NOMO-1 treated with dmso at 0.1 percent for 144 hours (cell line): ENCODE measurements around the gene RAD51B.
"Not testable (repeated sequence)": the region's sequence is repeated elsewhere in the genome, so short reads cannot be mapped to it uniquely, and the experiment has no call there.

Experiments used
- DNase-seq: peaks from one replicate; lab custom pipeline; 2025; ENCODE audit not compliant: unreplicated experiment; lab: John Stamatoyannopoulos, UW

RAD51B gene

GRCh38 chr14:67819563-67820421, at the start of gene RAD51B:
Gene RAD51B, plus strand, starts transcription at chr14:67819779.
- peak; percentile 63 for DNase-seq

- DNase-seq = no peak
These were observed 45.7 kb upstream of the RAD51B start for GRCh38 chr14:67773844-67774377.

GRCh38 chr14:67776653-67777322, 42.8 kb upstream of the RAD51B start:
- no peak for DNase-seq

- DNase-seq = peak; percentile 1
These were observed 40.8 kb upstream of the RAD51B start for GRCh38 chr14:67778792-67779191.

- DNase-seq = no peak
These were observed 37.5 kb upstream of the RAD51B start for GRCh38 chr14:67782090-67782489.

GRCh38 chr14:67784244-67784823, 35.2 kb upstream of the RAD51B start:
- DNase-seq = no peak

GRCh38 chr14:67785270-67786109, 34.1 kb upstream of the RAD51B start:
- DNase-seq = no peak

GRCh38 chr14:67787673-67788072, 31.9 kb upstream of the RAD51B start:
- DNase-seq = no peak

GRCh38 chr14:67798731-67799130, 20.8 kb upstream of the RAD51B start:
- DNase-seq = no peak

- no peak for DNase-seq
These were observed 18.8 kb upstream of the RAD51B start for GRCh38 chr14:67800743-67801142.

- no peak for DNase-seq
These were observed 13.3 kb upstream of the RAD51B start for GRCh38 chr14:67806246-67806645.

GRCh38 chr14:67814821-67815220, 4.8 kb upstream of the RAD51B start:
- DNase-seq = no peak

- no peak for DNase-seq
These were observed 3.9 kb upstream of the RAD51B start for GRCh38 chr14:67815573-67816225.

GRCh38 chr14:67816326-67817002, 3.1 kb upstream of the RAD51B start, which contains the start of gene ZFYVE26:
Gene ZFYVE26, minus strand, starts transcription at chr14:67816590. Its CDS starts 627 bp downstream, at chr14:67815963.
- peak; percentile 91 for DNase-seq

- peak; percentile 28 for DNase-seq
These were observed 1.7 kb upstream of the RAD51B start for GRCh38 chr14:67817750-67818438.

- DNase-seq = not testable (repeated sequence)
These were observed 1.1 kb upstream of the RAD51B start for GRCh38 chr14:67818476-67818875.

GRCh38 chr14:67820428-67820971, 921 bp downstream of the RAD51B start:
- DNase-seq = peak; percentile 32

- no peak for DNase-seq
These were observed 1.5 kb downstream of the RAD51B start for GRCh38 chr14:67821121-67821520.

GRCh38 chr14:67831113-67831512, 11.5 kb downstream of the RAD51B start:
- no peak for DNase-seq
